EH (cell line): ENCODE results near the gene PTGER1.

Source experiments
- DNase-seq: peaks from one replicate; pipeline ENCODE4 v3.0.0-alpha.2; 2015; ENCODE audit warnings: low read depth

Gene PTGER1

DNA sequence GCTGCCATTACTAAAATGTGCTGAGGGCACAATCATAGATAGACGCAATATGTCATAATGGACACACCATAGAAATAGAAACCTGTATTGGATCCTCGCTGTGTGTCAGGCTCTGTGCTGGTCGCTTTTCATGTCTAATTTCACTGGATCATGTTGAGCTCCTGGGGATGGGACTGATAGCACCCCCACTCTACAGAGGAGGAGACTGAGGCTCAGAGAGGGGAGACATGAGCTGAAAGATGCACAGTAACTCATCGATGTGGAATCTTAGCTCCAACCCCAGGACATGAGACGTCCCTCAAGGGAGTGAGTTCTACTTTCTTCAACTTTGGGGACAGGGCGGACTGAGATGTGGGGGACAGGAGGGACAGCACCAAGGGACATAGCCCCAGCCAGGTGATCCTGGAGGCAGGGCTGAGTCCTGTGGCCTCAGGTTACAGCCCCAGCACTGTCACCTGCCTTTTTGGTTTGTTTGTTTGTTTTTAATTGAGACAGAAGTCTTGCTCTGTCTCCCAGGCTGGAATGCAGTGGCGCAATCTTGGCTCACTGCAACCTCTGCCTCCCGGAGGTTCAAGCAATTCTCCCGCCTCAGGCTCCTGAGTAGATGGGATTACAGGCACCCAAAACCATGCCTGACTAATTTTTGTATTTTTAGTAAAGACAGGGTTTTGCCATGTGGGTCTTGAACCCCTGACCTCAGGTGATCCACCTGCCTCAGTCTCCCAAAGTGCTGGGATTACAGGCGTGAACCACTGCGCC, 27.4 kb upstream of the PTGER1 start:
- DNase-seq = peak; percentile 76

GRCh38 chr19:14497228-14497921, 22.2 kb upstream of the PTGER1 start:
- DNase-seq = peak; percentile 38

GRCh38 chr19:14496834-14497227, 21.7 kb upstream of the PTGER1 start:
- no peak for DNase-seq

DNA sequence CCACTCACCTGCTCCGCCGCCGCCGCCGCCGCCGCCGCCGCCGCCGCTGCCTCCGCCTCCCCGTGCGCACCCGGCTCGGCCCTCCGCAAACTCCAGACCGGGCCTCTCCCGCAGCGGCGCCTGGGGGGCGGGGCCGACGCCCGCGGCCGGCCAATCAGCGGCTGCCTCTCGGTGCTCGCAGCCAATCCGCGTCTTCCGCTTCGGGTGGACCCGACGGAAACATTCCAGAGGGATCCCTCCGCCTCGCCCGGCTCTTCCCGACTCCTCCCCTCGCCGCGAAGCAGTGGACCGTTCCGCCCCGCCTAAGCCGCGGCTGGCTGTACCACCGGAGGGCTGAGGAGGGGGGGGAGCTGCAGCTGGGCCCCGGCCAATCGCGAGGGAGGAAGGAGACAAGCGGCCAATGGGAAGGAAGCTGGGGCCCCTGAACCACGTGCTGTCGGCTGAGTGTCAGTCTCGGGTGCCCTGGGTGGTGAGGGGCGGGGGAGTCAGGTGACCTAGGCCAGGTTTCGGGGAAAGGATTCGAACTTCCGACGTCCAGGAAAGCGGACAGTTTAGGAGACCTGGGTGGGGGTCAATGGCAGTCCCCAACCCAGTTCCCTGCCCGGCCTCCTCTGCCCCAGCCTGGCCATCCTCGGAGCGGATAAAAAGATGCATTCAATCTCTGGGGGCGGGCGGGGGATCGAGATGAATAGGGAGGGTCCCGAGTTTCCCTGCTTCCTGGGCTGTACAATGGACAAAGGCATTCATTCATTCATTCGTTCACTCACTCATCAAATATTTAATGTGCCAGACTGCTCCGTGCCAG, 21.1 kb upstream of the PTGER1 start, which contains the start of gene GIPC1:
Gene GIPC1 (minus strand): TSS at position 99 of the 805 bp plus-strand sequence. CDS start 13,151 bp downstream, outside the sequence.
- DNase-seq = peak; percentile 98

DNA sequence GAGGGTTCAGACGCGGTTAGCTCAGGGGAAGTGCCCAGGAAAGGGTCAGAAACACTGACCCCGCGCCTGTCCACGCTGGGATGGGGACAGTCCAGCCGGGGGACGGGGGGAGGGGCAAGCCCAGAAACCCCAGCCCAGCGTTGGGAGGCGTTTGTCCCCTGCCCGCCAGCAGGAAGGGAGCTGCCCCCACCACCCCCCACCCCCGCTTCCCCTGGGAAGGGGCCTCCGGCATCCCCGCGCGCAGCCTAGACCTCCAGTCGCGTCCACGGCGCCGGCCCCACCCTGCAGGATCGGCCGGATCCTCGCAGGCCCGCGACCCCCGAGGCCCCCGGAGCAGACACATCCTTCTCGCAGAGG, 20.5 kb upstream of the PTGER1 start:
- DNase-seq = no peak

- DNase-seq = peak; percentile 29
Measured at GRCh38 chr19:14494910-14495671, 19.9 kb upstream of the PTGER1 start.

- no peak for DNase-seq
Measured at GRCh38 chr19:14494411-14494810, 19.3 kb upstream of the PTGER1 start.

DNA sequence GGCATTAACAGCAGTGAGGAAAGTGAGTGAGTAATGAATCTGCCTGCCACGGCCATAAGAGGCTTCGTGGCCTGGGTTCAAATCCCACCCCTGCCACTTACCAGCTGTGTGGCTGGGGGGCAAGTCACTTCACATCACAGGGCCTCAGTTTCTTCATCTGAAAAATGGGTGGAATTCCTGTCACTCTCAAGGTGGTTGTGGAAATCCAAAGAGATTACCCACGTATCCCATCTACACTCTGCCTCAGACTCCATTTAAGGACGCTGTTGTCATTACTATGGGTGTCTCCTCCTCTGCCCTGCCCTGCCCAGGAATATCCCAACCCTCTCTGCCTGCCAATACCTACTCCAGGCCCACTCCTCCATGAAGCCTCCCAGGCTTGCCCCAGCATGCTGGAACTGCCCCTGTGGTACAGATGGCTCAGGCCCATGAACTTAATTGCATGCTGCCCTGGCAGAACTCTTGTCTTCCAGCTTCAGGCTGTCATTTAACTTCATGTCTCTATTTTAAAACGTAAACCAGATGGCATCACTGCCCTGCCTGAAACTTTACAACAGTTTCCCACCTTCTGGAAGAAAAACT, 17.7 kb upstream of the PTGER1 start:
- no peak for DNase-seq

- DNase-seq = no peak
Measured at GRCh38 chr19:14487370-14488125, 12.4 kb upstream of the PTGER1 start.

DNA sequence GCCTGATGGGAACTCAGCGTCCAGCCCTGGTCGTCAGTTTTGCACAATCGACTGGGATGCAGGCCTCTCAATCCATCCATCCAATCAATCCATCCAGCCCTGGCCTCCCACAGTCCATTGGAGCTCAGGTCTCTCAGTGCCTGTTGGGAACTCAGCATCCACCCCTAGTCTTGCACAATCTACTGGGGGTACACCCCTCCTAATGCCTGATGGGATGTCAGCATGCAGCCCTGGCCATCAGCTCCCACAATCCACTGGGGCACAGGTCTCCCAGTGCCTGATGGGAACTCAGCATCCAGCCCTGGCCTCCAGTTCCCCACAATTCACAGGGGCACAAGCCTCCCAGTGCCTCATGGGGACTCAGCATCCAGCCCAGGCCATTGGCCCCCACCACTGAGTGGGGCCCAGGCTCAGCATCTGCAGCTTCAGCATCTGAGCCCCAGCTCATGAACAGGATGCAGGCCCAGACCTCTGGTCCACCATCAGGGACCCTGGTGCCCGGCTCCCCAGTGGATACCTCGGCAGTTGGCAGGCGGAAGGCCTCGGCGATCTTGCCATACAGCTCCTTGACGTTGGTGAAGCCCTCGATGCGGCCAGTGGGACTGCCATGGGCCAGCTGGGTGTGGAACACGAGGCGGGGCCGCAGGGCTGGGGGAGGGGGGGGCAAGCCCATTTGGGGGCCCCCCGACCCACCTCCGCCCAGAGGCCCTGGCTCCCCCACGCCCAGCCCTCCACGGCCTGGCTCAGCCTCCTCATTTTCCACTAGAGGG, 7.2 kb upstream of the PTGER1 start:
- DNase-seq = no peak

DNA sequence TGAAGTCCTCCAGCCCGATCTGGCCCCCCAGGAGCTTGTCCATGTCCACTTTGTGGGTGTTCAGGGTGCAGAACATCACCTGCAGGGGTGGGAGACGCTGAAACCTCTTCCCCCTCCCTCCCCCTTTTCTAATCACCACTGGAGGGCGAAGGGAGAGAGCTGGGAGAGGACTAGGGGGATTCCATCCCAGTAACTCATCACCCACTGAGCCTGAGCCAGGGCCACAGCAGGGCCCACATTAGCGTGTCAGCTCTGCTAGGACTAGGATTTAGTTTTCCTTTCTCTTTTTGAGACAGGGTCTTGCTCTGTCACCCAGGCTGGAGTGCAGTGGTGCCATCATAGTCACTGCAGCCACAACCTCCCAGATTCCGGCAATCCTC, 5.5 kb upstream of the PTGER1 start:
- peak; percentile 62 for DNase-seq

- DNase-seq = peak; percentile 24
Measured at GRCh38 chr19:14479975-14480699, 5.0 kb upstream of the PTGER1 start.

- no peak for DNase-seq
Measured at GRCh38 chr19:14479309-14479974, 4.3 kb upstream of the PTGER1 start.

GRCh38 chr19:14478113-14478545, 3.0 kb upstream of the PTGER1 start:
- no peak for DNase-seq

- no peak for DNase-seq
Measured at GRCh38 chr19:14477418-14478112, 2.4 kb upstream of the PTGER1 start.

DNA sequence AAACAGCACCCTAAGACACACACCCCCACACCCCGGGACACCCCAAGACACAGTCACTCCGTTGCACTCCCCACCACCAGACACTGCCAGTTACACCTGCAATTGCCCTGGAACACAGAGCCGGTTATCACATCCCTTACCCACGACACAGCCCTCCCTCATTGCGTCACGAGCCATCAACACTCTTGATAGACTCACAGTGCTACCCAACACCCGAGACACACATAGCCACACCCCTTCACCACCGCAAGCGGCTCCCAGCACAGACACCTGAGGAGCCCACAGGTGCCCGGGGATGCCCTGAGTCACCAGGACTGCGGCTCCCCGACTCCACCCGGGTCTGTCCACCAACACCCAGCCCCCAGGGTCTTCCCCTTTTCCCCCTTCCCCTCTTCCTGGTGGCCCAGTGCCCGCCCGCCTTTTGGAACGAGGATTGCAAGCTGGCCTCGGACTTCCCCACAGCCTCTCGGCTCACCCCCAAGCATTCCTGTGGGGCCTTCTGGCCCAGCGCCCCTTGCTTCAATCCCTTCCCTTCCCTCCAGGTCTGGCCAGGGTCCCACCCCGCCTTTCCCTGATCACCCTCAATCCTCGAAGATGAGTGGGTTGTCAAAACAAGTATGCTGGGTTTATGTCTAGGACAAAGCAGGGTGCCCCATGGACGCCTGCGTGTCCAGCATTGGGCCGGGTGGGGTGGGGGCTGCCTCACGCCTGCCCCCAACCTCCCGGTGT, 1.7 kb upstream of the PTGER1 start:
- peak; percentile 59 for DNase-seq

DNA sequence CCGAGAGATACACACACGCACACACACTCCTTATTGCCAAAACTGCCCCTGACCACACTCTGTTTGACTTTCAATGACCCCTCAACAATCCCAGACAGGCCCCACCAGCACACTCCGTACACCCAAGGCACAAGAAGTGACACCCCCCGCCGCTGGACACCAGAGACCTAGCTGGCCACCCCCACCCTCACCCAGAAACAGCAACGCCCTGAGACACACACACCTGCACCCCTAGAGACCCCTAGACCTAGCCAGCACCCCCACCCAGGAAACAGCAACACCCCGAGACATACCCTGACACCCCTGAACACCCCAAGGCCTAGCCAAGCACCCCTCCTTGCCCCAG, 1.1 kb upstream of the PTGER1 start:
- no peak for DNase-seq

GRCh38 chr19:14474827-14475226, 327 bp downstream of the PTGER1 start:
- no peak for DNase-seq
